HFFc6 (cell line): ENCODE data around the gene TMC4. TPM values are rescaled to one million over a fixed set of nuclear protein-coding genes. Genes with fewer than 3 reads are reported as not detected.
A peak's percentile ranks its signal among the peaks of the same experiment; 100 is the strongest.
"Not testable (repeated sequence)": the region's sequence is repeated elsewhere in the genome, so short reads cannot be mapped to it uniquely, and the experiment has no call there.

Experiments
- DNase-seq: peaks from one replicate; pipeline ENCODE4 v3.0.0-alpha.2; 2018
- H3K27ac Mint-ChIP-seq: 2 replicates; pipeline ENCODE4 v1.8.0; 2020; ENCODE audit warnings: mild to moderate bottlenecking, mixed read lengths
- H3K27me3 Mint-ChIP-seq: 2 replicates; pipeline ENCODE4 v1.8.0; 2021; ENCODE audit warnings: mild to moderate bottlenecking, moderate library complexity, mixed read lengths; ENCODE audit not compliant: insufficient read depth
- H3K36me3 Mint-ChIP-seq: 2 replicates; pipeline ENCODE4 v1.8.0; 2021; ENCODE audit warnings: low read depth, mixed read lengths
- H3K4me1 Mint-ChIP-seq: 2 replicates; pipeline ENCODE4 v1.8.0; 2020; ENCODE audit warnings: low read depth, mixed read lengths
- H3K4me3 Mint-ChIP-seq: 2 replicates; pipeline ENCODE4 v1.8.0; 2020; ENCODE audit warnings: mild to moderate bottlenecking, moderate library complexity, mixed read lengths
- H3K9me3 Mint-ChIP-seq: 2 replicates; pipeline ENCODE4 v1.8.0; 2020; ENCODE audit warnings: mild to moderate bottlenecking, mixed read lengths
- long read RNA-seq: library from polyadenylated mRNA; unstranded; transcript quantifications from one replicate; pipeline ENCODE4 v2.0.0, GENCODE V29; 2019
- total RNA-seq, 6 experiments: library from RNA; stranded (reverse); fragmentation: NEBNext Ultra II Directional; extraction: Animal tissue kit (Norgen Biotek cat#: 25700); gene quantifications; 2 replicates in 1 of 6; 3 replicates in 5 of 6; pipeline ENCODE4 v1.2.3, GENCODE V29; 2021
- TF ChIP-seq, protein P1 (sequence below): fragments of 200-600 bp; sonication (generic); IDR thresholded peaks from 2 replicates; pipeline ENCODE4 v1.5.0; 2021; ENCODE audit warnings: antibody characterized with exemption, mild to moderate bottlenecking

TMC4 gene, protein sequence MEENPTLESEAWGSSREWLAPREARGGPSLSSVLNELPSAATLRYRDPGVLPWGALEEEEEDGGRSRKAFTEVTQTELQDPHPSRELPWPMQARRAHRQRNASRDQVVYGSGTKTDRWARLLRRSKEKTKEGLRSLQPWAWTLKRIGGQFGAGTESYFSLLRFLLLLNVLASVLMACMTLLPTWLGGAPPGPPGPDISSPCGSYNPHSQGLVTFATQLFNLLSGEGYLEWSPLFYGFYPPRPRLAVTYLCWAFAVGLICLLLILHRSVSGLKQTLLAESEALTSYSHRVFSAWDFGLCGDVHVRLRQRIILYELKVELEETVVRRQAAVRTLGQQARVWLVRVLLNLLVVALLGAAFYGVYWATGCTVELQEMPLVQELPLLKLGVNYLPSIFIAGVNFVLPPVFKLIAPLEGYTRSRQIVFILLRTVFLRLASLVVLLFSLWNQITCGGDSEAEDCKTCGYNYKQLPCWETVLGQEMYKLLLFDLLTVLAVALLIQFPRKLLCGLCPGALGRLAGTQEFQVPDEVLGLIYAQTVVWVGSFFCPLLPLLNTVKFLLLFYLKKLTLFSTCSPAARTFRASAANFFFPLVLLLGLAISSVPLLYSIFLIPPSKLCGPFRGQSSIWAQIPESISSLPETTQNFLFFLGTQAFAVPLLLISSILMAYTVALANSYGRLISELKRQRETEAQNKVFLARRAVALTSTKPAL
- under 1 TPM; 0.43 to 0.70 (median 0.55) TPM for total RNA-seq
- long read RNA-seq = 0 reads

DNA sequence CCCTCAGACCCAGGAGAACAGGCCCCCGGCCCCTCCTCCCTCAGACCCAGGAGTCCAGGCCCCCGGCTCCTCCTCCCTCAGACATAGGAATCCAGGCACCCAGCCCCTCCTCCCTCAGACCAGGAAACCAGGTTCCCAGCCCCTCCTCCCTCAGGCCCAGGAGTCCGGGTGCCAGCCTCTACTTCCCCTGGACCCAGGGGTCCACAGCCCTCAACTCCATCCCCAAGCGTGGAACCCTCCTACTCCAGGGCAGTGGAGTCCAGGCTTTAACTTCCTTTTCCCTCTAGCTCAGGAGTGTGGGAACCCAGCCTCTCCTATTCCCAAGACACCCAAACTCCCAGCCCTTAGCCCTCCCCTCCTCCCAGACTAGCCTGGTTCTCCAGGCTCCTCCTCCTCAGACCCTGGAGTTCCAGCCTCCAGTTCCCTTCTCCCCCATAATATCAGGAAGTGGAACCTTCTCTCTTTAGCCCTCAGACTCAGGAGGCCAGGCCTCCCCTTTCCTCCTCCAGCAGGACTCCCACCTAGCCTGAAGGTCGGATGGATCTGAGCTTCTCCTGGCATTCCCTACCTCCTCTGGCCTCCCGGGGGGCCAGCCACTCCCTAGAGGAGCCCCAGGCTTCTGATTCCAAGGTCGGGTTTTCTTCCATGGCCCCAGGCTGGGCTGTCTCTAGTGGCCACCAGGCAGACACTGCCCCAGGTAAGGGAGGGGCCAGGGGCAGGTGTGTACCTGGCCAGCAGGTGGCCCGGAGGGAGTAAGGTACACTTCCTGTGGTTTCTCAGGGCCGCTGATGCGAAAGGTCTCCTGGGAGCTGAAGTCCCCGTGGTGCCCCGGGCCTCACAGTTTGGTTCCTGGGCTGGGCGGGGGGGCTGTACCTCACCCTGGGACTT, at the start of gene TMC4:
TMC4 (minus strand) TSS at position 690 of the 888 bp plus-strand sequence; CDS start at position 647, 43 bp downstream.
- no peak for DNase-seq
- H3K27me3 Mint-ChIP-seq = peaks cover 9% of the 10 kb centered on the region; the same call in 1 of the 2 replicates
- H3K27ac Mint-ChIP-seq = peak within 1 kb of the TSS; percentile 54
- TF ChIP-seq, protein P1, sequence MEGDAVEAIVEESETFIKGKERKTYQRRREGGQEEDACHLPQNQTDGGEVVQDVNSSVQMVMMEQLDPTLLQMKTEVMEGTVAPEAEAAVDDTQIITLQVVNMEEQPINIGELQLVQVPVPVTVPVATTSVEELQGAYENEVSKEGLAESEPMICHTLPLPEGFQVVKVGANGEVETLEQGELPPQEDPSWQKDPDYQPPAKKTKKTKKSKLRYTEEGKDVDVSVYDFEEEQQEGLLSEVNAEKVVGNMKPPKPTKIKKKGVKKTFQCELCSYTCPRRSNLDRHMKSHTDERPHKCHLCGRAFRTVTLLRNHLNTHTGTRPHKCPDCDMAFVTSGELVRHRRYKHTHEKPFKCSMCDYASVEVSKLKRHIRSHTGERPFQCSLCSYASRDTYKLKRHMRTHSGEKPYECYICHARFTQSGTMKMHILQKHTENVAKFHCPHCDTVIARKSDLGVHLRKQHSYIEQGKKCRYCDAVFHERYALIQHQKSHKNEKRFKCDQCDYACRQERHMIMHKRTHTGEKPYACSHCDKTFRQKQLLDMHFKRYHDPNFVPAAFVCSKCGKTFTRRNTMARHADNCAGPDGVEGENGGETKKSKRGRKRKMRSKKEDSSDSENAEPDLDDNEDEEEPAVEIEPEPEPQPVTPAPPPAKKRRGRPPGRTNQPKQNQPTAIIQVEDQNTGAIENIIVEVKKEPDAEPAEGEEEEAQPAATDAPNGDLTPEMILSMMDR = peak; percentile 50
- H3K4me1 Mint-ChIP-seq = peaks cover 5% of the 10 kb centered on the region; the same call in 1 of the 2 replicates
- peaks cover 5% of the 10 kb centered on the region; the same call in 1 of the 2 replicates for H3K36me3 Mint-ChIP-seq
- no peaks in the 10 kb centered on the region for H3K9me3 Mint-ChIP-seq
- no peak within 1 kb of the TSS for H3K4me3 Mint-ChIP-seq

GRCh38 chr19:54221947-54222346, 49.0 kb upstream of the TMC4 start:
- H3K4me1 Mint-ChIP-seq, DNase-seq, H3K36me3 Mint-ChIP-seq, H3K4me3 Mint-ChIP-seq, H3K9me3 Mint-ChIP-seq, H3K27ac Mint-ChIP-seq: not testable (repeated sequence)
- peaks cover 14% of the 10 kb centered on the region for H3K27me3 Mint-ChIP-seq

GRCh38 chr19:54219702-54220101, 46.7 kb upstream of the TMC4 start:
- H3K9me3 Mint-ChIP-seq = not testable (repeated sequence)

DNA sequence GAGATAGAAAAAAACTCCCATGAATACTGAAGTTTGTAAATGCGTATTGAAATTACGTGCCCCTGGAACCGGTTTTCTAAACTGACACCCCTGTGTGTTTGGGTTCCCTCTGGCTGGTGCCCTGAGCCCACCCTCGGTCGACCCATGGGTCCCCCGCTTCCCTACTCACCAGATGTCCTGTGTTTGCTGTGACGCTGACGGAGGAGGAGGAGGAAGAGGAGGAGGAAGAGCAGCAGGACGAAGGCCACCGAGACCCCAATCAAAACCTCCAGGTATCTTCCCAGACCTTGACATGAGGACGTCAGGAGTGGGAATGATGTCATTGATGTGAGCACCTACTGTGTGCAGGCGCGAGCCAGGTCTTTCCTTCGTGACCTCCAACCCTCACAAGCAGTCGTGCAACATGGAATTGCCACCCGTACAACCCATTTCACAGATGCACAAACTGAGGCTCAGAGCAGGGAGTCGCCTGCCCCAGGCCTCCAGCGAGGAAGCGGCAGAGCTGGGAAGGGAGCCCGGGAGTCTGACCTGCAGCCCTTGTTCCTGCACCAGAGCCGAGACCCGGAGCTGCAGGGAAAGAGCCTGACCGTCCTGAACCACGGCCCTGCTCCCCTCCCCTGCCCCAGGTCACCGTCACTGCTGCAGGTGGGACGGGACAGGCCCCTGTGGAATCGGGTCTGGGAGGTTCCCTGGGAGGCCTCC, 46.2 kb upstream of the TMC4 start:
- Mint-ChIP-seq H3K4me3 (no peak overlapping the region), H3K9me3 (no peaks in the 10 kb centered on the region), H3K27me3 (peaks cover 14% of the 10 kb centered on the region), H3K36me3 (no peaks in the 10 kb centered on the region), H3K27ac (no peak overlapping the region), H3K4me1 (peaks cover 5% of the 10 kb centered on the region; the same call in 1 of the 2 replicates)
- TF ChIP-seq, protein P1 = no peak
- DNase-seq = no peak

More at GRCh38 chr19:54219702-54220101, 46.7 kb upstream of the TMC4 start:
- not testable (repeated sequence) for DNase-seq, H3K36me3 Mint-ChIP-seq, H3K27ac Mint-ChIP-seq, H3K4me3 Mint-ChIP-seq, H3K4me1 Mint-ChIP-seq
- H3K27me3 Mint-ChIP-seq = peaks cover 14% of the 10 kb centered on the region

- TF ChIP-seq, protein P1 = no peak
- H3K9me3 Mint-ChIP-seq = no peaks in the 10 kb centered on the region
- H3K27ac Mint-ChIP-seq = no peak overlapping the region
- no peak overlapping the region for H3K4me3 Mint-ChIP-seq
- H3K36me3 Mint-ChIP-seq = no peaks in the 10 kb centered on the region
- H3K4me1 Mint-ChIP-seq = peaks cover 5% of the 10 kb centered on the region; the same call in 1 of the 2 replicates
- no peak for DNase-seq
- H3K27me3 Mint-ChIP-seq = peaks cover 10% of the 10 kb centered on the region
Measured at GRCh38 chr19:54218259-54218658, 45.3 kb upstream of the TMC4 start.

DNA sequence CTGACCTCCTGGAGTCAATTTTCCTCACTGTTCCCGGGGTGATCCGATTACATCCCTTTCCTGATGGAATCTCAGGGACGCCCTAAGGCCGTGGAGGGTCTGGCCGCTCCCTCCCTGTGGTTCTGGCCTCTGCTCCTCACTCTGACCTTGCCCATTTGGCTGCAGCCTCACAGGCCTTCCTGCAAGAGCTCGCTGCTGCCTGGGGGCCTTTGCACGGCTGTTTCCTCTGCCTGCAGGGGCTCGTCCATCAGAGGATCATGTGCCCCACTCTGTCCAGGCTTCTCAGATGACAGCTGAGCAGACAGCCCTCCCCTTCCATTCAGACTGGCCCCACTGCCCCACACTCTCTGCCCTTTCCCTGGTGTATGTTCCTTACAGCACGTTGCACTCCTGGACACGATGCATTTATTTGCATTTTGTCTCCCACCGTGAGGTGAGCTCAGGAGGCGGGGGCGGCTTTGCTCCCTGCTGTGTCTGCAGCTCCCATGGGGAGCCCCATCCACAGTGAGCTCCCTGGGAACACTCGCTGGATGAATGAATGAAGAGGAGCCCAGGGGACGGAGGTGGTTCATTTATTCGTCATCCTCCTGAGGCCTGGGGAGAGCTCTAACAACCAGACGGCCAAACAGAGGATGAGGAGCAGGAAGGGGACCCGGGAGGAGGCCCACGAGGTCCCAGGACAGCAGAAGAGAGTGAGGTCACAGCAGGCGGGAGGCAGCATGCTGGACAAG, 44.7 kb upstream of the TMC4 start:
- H3K27ac Mint-ChIP-seq, DNase-seq, H3K27me3 Mint-ChIP-seq, H3K36me3 Mint-ChIP-seq, H3K9me3 Mint-ChIP-seq, H3K4me1 Mint-ChIP-seq, H3K4me3 Mint-ChIP-seq: not testable (repeated sequence)
